Testis (tissue), 2 donors: ENCODE data around the gene C12orf76.
"Not testable (repeated sequence)": the region's sequence is repeated elsewhere in the genome, so short reads cannot be mapped to it uniquely, and the experiment has no call there.

ENCODE experiments used
- POLR2A ChIP-seq: fragments of 450-650 bp; IDR thresholded peaks from one replicate; pipeline ENCODE4 v1.6.1; 2017; ENCODE audit warnings: antibody characterized with exemption, mild to moderate bottlenecking, moderate library complexity
- TF ChIP-seq, protein P1 (sequence below), 3 experiments: fragments of 450-650 bp in 2 of 3; fragments of 200-600 bp in 1 of 3; sonication (generic) in 1 of 3; IDR thresholded peaks; one replicate each; pipeline ENCODE4 v1.5.1; 2016 to 2019; ENCODE audit warnings: antibody characterized with exemption in 3 of 3, mild to moderate bottlenecking in 2 of 3, moderate library complexity in 1 of 3

DNA sequence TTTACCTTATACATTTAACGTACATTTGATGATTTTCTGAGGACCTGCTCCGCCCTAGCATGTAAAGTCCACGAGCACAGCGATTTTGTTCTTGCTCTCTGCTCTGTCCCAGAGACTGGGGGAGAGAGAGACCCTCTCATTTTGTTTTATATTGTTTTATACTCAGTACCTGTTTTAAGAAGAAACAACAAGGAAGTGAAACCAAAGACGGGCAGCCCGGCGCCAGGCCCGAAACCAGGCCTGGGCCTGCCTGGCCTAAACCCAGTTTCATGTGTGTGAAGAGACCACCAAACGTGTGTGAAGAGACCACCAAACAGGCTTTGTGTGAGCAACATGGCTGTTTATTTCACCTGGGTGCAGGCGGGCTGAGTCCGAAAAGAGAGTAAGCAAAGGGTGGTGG, 712 bp upstream of the C12orf76 start:
- TF ChIP-seq POLR2A: not testable (repeated sequence)
- TF ChIP-seq, protein P1, sequence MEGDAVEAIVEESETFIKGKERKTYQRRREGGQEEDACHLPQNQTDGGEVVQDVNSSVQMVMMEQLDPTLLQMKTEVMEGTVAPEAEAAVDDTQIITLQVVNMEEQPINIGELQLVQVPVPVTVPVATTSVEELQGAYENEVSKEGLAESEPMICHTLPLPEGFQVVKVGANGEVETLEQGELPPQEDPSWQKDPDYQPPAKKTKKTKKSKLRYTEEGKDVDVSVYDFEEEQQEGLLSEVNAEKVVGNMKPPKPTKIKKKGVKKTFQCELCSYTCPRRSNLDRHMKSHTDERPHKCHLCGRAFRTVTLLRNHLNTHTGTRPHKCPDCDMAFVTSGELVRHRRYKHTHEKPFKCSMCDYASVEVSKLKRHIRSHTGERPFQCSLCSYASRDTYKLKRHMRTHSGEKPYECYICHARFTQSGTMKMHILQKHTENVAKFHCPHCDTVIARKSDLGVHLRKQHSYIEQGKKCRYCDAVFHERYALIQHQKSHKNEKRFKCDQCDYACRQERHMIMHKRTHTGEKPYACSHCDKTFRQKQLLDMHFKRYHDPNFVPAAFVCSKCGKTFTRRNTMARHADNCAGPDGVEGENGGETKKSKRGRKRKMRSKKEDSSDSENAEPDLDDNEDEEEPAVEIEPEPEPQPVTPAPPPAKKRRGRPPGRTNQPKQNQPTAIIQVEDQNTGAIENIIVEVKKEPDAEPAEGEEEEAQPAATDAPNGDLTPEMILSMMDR (IDR thresholded peaks at IDR 0.05): not testable (repeated sequence)
